Aorta (tissue), 5 donors: ENCODE data around the gene GRB10. TPM values are rescaled to one million over a fixed set of nuclear protein-coding genes. Genes with fewer than 3 reads are reported as not detected.

Experiments
- ATAC-seq: fragments of 200-7000 bp; cut with Tn5 transposase; one replicate; pipeline ENCODE4 v1.9.1; 2022; ENCODE audit warnings: moderate library complexity; ENCODE audit not compliant: low FRiP score
- DNase-seq, 2 donors: peaks; one replicate each; pipeline ENCODE4 v3.0.0-alpha.2; 2020
- H3K27ac ChIP-seq, 2 donors: one replicate each; pipeline ENCODE4 v1.5.1; 2013; ENCODE audit warnings: low read length in 2 of 2, mild to moderate bottlenecking in 2 of 2, moderate library complexity in 2 of 2, control low read depth in 1 of 2, inconsistent platforms in 1 of 2, low read depth in 1 of 2
- H3K27me3 ChIP-seq, 2 donors: one replicate each; pipeline ENCODE4 v1.6.1; 2013; ENCODE audit warnings: control low read depth in 1 of 2, low read length in 1 of 2, mild to moderate bottlenecking in 1 of 2, moderate library complexity in 1 of 2; ENCODE audit not compliant: insufficient read depth in 2 of 2, control insufficient read depth in 1 of 2
- H3K36me3 ChIP-seq, 2 donors: one replicate each; pipeline ENCODE4 v1.6.1; 2013; ENCODE audit warnings: control low read depth in 1 of 2, low read length in 1 of 2, mild to moderate bottlenecking in 1 of 2; ENCODE audit not compliant: insufficient read depth in 2 of 2, control insufficient read depth in 1 of 2
- H3K4me1 ChIP-seq, 2 donors: one replicate each; pipeline ENCODE4 v1.6.1; 2013; ENCODE audit warnings: low read length in 2 of 2, control low read depth in 1 of 2, mild to moderate bottlenecking in 1 of 2, moderate library complexity in 1 of 2; ENCODE audit not compliant: insufficient read depth in 2 of 2, control insufficient read depth in 1 of 2
- H3K4me3 ChIP-seq, 2 donors: one replicate each; pipeline ENCODE4 v1.5.1; 2013; ENCODE audit warnings: low read length in 2 of 2, control low read depth in 1 of 2, mild to moderate bottlenecking in 1 of 2
- H3K9me3 ChIP-seq: one replicate; pipeline ENCODE4 v1.6.1; 2013; ENCODE audit warnings: mild to moderate bottlenecking, low read length; ENCODE audit not compliant: control insufficient read depth
- WGBS, 2 donors: extraction: QIAGEN DNeasy Blood & Tissue Kit; methylation state at CpG; one replicate each; pipeline ENCODE4 v1.1.7; 2013; 5-methylcytosine and 5-hydroxymethylcytosine counted together
- intact Hi-C, 2 donors: fragments of 100-400 bp; cut with DNase I; formaldehyde crosslinking; loops; one replicate each; pipeline versions ENCODE4 v1.14.2 to v1.15.0; 2022
- polyA plus RNA-seq, 2 donors: library from polyadenylated mRNA; stranded (reverse); fragments of 200-250 nt; gene quantifications; one replicate each; pipeline ENCODE4 v1.2.3, GENCODE V29; 2013
- total RNA-seq, 2 donors: library from RNA; stranded (reverse); fragmentation: NEBNext Ultra II Directional; extraction: Animal tissue kit (Norgen Biotek cat#: 25700); gene quantifications; one replicate each; pipeline ENCODE4 v1.2.1, GENCODE V29; 2021
- donor health status: healthy with polysubstance abuse.
- donor health status: Bipolar disorder and iron deficiency.
- donor health status: DM: no; HTN: no; CAD: no.
- donor health status: DM: no; HTN: no; CAD: no.
- donor health status: DM: yes; HTN: yes; CAD: no.

The GRB10 gene
- total and polyA plus RNA-seq, 4 donors: 11.8 to 108 (median 63.8) TPM

DNA sequence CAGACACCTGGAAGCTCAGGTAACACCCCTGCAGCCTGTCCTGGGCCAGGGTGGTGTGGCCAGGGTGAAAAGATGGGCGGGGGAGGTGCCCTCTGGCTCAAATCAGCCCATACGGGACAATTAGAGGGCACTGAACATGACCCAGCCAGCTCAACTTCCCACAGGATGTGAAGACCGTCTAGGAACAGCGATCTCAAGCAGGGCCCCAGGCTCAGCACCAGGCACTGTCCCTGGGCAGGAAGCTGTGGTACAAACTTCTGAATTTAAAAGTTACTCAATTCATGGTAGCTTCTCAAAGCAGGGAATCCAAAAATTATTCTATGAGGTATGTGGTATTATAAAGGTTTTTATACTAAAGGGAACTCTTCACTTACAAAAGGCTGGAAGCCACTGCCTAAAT is 5.1 kb upstream of the GRB10 start:
- DNase-seq: no peak
- 92 to 93% methylated on average over 4 of the region's 4 CpGs for WGBS, 2 donors
- Histone ChIP-seq H3K36me3 (no peaks in the 10 kb centered on the region), H3K4me1 (peaks cover 0 to 7% of the 10 kb centered on the region in 2 donors), H3K9me3 (no peaks in the 10 kb centered on the region), H3K27me3 (no peaks in the 10 kb centered on the region), H3K4me3 (no peak overlapping the region), H3K27ac (no peak overlapping the region)
- no peak for ATAC-seq
- intact Hi-C loops: loop anchor here in 1 of 2 donors (10.0 kb wide), 1 partner anchor 163 kb away; no protein-coding TSS in a partner anchor

DNA sequence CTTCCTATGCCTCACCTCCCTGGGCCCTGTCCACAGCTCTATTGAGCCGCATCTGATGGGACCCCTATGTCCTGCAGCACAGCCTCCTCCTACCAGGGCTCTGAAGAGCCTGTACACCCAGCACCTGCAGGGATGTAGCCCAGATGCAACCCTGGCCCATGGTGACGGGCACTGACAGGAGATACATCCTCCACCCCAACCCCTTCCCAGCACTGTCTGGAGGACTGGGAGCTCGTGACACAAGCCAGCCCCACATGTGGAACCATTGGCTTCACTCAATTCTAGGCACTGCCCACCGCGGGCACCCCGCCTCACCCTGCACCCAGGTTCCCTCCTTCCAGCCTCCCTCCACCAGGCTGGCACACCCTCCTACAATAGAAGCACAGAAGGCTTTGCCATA is 2.6 kb upstream of the GRB10 start:
- 96 to 97% methylated on average over 6 of the region's 6 CpGs for WGBS, 2 donors
- no peaks in the 10 kb centered on the region for H3K9me3 ChIP-seq
- H3K27me3 ChIP-seq: no peaks in the 10 kb centered on the region
- H3K4me1 ChIP-seq: no peaks in the 10 kb centered on the region
- DNase-seq (peak in 1 of 2 donors; percentile 54), ATAC-seq (no peak)
- no peaks in the 10 kb centered on the region for H3K36me3 ChIP-seq
- intact Hi-C loops: loop anchor here in 1 of 2 donors (10.0 kb wide), 1 partner anchor 161 kb away; no protein-coding TSS in a partner anchor
- H3K4me3 ChIP-seq: no peak overlapping the region
- H3K27ac ChIP-seq: no peak overlapping the region

DNA sequence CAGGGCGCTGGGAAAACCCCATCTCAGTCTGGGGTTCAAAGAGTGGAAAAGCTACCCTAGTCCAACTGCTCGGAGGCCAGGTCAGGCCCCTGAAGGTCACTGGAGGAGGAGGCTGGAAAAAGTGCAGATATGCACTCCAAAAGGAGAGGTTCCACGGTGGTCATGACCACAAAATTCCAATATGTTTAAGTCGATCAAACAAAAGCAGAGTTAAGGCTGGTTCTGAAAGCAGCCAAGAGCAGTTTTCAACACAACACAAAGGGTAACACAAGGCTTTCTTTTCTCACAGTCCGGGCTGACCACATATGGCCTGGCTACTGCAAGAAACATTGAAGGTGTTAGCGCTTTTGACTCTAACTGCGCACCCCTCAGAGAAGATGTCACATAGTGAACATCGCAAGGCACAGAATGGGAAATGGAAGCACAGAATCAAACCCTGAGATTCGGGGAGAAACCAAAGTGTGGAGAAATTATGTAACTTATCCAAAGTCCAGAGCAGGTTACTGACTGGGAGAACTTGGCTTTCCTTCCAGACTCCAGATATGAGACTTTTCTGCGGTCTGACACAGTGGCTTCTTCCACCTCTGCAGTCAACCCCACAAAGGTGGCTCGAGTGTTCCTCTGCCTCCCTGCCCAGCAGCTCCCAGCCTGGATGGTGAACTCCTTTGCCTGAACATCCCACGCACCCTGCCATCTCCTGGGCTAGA is 1.3 kb upstream of the GRB10 start:
- whole genome bisulfite sequencing, 2 donors: 84 to 89% methylated on average over 12 of the region's 12 CpGs
- Histone ChIP-seq H3K9me3 (no peaks in the 10 kb centered on the region), H3K4me1 (no peaks in the 10 kb centered on the region), H3K4me3 (no peak overlapping the region), H3K27me3 (no peaks in the 10 kb centered on the region), H3K36me3 (no peaks in the 10 kb centered on the region), H3K27ac (no peak overlapping the region)
- intact Hi-C loops: loop anchor here in 1 of 2 donors (10.0 kb wide), 1 partner anchor 159 kb away; no protein-coding TSS in a partner anchor
- DNase-seq: no peak
- no peak for ATAC-seq

DNA sequence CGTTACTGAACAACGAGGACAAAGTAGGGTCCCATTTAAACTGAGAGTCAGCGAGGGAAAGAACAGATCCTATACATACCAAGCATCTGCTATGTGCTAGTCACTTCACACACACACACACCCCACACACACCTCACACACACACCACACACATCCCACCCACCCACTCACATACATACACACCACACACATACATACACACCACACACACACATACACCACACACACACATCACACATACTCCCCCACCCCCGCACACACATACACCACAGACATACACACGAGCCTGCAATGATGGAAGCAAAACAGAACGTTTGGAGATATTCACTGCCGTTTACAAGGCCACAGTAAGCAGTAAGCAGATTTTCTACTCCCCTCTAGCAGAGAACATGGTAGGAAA is 607 bp upstream of the GRB10 start:
- Histone ChIP-seq H3K36me3 (no peaks in the 10 kb centered on the region), H3K27ac (no peak overlapping the region), H3K27me3 (no peaks in the 10 kb centered on the region), H3K4me1 (no peaks in the 10 kb centered on the region), H3K4me3 (no peak overlapping the region), H3K9me3 (no peaks in the 10 kb centered on the region)
- ATAC-seq: no peak
- DNase-seq: no peak
- intact Hi-C loops: loop anchor here in 1 of 2 donors (10.0 kb wide), 1 partner anchor 159 kb away; no protein-coding TSS in a partner anchor
- 64 to 67% methylated on average over 7 of the region's 7 CpGs for WGBS, 2 donors

DNA sequence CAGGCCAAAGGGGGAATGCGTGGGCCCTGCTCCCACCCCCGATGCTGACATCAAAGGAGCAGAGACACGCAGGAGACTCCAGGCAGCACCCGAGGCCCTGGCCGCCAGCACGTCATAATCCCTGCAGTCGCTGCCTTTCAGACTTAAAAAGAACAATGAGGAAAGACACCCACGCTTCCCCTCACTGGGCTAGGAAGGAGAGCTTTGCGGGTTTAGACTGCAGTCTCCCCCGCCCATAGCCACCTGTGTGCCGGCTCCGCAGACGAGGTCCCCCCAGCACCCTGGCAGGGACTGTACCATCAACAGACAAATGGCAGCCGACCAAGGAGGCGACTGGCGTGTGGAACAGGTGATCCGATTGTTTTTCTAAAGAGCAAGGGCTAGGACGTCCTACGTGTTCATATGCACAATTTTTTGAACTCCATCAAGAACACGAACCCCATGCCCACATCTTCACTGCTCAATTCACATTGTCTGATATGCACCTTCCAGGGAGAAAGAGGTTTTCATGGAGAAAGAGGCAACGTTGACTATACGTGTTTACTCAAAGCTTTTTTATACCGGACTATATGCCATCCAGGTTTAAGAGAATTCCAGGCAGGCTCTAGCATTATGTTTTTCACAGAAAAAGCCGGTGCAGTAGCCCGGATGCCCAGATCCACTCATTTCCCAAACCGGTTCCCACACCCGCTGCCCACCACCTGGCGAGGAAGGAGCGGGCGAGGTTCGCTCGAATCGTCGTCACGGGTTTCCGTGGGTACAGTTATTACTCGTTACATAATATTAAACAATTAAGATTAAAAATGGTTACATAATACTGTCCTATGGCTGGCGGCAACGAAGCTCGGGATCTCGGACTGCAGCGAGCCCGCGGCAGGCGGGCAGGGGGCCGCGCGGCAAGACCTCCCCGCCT is 1.1 kb downstream of the GRB10 start:
- Histone ChIP-seq H3K9me3 (no peaks in the 10 kb centered on the region), H3K4me3 (peak overlapping the region in 1 of 2 donors; percentile 28), H3K27me3 (no peaks in the 10 kb centered on the region), H3K4me1 (no peaks in the 10 kb centered on the region), H3K36me3 (no peaks in the 10 kb centered on the region), H3K27ac (no peak overlapping the region)
- DNase-seq (no peak), ATAC-seq (no peak)
- intact Hi-C loops: loop anchor here in 1 of 2 donors (10.0 kb wide), 1 partner anchor 157 kb away; no protein-coding TSS in a partner anchor
- 73 to 74% methylated on average over 45 to 49 of the region's 49 CpGs for WGBS, 2 donors

DNA sequence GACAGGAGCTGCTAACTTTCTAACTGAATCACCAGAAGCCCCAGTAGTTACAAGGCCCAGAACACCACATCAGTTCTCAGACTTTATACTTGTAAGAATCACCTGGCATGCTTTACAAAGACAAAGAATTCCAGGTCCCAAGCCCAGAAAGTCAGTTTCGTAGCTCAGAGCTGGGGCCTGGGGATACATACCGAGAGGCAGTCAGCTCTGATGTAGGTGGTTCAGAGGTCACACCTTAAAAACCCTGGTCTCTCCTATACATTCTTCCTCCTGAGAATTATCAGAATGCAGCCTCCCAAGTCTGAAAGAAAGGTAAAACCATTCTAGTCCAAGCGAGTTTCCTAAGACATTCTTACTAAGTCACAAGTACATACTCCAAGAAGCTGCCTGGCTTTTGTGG is 2.3 kb downstream of the GRB10 start:
- intact Hi-C loops: loop anchor here in 1 of 2 donors (10.0 kb wide), 1 partner anchor 156 kb away; no protein-coding TSS in a partner anchor
- H3K27ac ChIP-seq: no peak overlapping the region
- H3K36me3 ChIP-seq: no peaks in the 10 kb centered on the region
- 87 to 88% methylated on average over 3 of the region's 3 CpGs for WGBS, 2 donors
- no peaks in the 10 kb centered on the region for H3K9me3 ChIP-seq
- DNase-seq: no peak
- no peak for ATAC-seq
- H3K27me3 ChIP-seq: no peaks in the 10 kb centered on the region
- H3K4me1 ChIP-seq: no peaks in the 10 kb centered on the region
- no peak overlapping the region for H3K4me3 ChIP-seq

DNA sequence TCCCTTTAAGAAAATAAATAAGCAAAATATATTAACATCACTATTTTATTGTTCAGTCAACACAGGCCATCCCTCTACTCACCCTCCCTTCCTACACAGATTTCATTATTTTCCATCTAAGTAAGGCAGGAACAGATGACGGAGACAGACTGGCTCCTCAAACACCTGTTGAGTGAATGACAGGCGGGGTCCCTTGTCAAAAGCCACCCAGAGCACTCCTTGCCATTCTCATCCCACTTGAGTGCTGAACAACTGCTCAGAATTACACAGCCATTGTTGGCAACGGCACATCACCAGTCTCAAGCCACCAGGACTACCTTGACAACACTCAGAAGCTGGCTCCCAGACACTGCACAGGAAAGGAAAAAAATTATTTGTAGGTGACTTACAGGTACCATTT is 3.3 kb downstream of the GRB10 start:
- DNase-seq: no peak
- Histone ChIP-seq H3K4me1 (no peaks in the 10 kb centered on the region), H3K27me3 (no peaks in the 10 kb centered on the region), H3K9me3 (no peaks in the 10 kb centered on the region), H3K36me3 (no peaks in the 10 kb centered on the region), H3K4me3 (no peak overlapping the region), H3K27ac (no peak overlapping the region)
- WGBS, 2 donors: 95 to 98% methylated on average over 3 of the region's 3 CpGs
- intact Hi-C loops: loop anchor here in 1 of 2 donors (5.0 kb wide), 1 partner anchor 42 kb away; no protein-coding TSS in a partner anchor
- ATAC-seq: no peak

DNA sequence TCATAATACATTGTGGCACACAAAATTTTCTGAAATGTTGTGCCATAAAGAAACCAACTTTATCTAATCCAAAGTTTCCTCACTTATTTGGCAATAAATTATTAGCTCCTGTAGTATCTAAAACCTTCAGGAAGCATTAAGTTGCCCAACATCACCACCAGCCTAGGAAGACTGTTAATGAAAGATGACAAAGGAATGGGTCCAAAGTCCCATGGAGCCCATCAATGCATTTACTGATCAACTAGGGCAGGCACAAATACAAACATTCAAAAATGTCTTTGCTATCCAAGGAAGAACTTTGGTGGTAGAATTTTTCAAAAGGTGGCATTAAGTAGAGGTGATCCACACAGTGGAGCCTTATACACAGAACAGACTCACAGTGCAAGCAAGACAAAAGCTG is 4.5 kb downstream of the GRB10 start:
- ATAC-seq: no peak
- intact Hi-C loops: loop anchor here in 1 of 2 donors (5.0 kb wide), 1 partner anchor 41 kb away; no protein-coding TSS in a partner anchor
- H3K4me1 ChIP-seq: no peaks in the 10 kb centered on the region

More for the DNA sequence above, 4.5 kb downstream of the GRB10 start:
- H3K27ac ChIP-seq: no peak overlapping the region
- no peaks in the 10 kb centered on the region for H3K27me3 ChIP-seq
- no peak overlapping the region for H3K4me3 ChIP-seq
- no peak for DNase-seq
- no peaks in the 10 kb centered on the region for H3K9me3 ChIP-seq
- H3K36me3 ChIP-seq: no peaks in the 10 kb centered on the region
